Measurements from ENCODE around the gene SMG1.
"Not testable (repeated sequence)": the region's sequence is repeated elsewhere in the genome, so short reads cannot be mapped to it uniquely, and the experiment has no call there.

The SMG1 gene

DNA sequence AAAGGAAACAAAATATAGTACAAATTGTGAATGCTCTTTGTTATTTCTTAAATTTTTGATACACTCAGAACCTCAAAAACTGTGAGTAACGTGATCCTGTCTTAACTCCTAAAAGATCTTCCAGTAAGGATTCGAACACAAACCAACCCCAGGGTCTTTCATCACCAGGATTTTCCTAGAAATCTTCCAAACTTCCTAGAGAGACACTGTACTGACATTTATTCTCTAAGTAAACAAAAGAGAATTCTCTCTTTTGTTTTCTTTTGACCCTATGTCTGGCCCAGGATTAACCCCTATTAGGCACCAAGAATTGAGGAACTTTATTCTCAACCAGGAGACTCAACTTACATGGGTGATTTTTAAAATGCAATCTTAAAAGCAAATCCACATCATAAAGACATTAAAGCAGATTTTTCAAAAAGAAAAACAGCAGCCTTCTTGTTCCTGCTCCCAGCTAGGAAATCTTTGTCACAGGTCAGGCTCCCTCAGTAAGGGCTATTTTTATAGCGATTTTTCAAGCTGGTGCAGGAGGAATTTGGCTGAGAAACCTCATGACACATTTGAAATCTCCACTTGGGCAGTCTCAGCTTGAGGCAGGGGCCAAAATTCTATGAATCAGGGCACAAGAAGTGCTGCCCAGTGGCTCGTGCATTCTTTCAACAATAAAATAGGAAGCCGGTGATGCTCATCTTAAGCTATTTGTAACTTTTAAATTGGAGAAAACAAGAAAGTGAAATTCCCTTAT, 6.2 kb upstream of the SMG1 start:
- DNase-seq = no peak

GRCh38 chr16:18931756-18932155, 5.5 kb upstream of the SMG1 start:
- DNase-seq = no peak

GRCh38 chr16:18930095-18930494, 3.9 kb upstream of the SMG1 start:
- DNase-seq = not testable (repeated sequence)

DNA sequence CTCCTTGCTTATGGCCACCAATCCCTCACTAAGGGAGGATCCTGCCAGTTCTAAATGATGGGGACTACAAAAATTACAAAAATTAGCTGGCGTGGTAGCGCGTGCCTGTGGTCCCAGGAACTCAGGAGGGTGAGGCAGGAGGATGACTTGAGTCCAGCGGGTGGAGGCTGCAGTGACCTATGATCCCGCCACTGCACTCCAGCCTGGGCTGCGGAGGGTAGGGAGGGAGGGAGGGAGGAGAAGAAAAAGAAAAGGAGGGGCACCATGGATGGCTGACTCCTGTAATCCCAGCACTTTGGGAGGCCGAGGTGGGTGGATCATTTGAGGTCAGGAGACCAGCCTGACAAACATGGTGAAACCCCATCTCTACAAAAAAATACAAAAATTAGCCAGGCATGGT, 1.9 kb upstream of the SMG1 start:
- DNase-seq = not testable (repeated sequence)

DNA sequence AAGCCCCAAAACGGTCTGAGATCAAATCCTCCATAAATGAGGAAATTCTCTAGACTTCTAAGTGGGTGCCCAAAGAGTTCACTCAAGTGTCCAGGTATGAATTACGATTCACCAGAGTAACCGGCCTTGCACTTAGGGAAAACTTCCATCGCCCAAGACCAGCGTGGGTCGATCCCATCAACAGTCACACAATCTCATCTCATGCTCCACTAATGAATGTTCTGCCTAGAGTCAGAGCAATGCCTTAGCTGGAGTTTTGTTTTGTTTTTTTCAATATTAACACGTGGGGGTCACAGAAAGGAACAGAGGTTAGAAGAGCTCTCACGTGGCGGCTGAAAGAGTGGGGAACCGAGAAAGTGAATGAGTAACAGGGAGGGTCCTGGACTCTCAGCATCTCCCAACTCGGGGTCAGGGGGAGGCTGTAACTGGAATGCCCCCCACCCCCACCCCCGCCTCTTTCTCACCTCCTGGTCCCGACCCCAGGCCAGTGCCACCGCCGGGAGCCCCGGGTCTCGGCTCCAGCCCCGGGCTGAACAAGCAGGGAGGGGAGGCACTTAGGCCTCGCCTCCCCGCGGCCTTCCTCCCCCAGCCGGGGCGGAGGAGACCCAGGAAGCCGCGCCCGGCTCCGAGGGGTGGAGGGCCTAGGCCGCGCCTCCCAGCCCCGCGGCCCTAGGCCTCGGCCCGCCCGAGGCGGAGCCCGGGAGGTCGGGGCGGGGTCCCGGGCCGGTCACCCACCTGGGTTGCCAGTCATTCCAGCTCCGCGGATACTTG, 808 bp downstream of the SMG1 start:
- not testable (repeated sequence) for DNase-seq

GRCh38 chr16:18923935-18924334, 2.3 kb downstream of the SMG1 start:
- DNase-seq = not testable (repeated sequence)

GRCh38 chr16:18923124-18923523, 3.1 kb downstream of the SMG1 start:
- not testable (repeated sequence) for DNase-seq

GRCh38 chr16:18909585-18909984, 16.6 kb downstream of the SMG1 start:
- not testable (repeated sequence) for DNase-seq

- DNase-seq = not testable (repeated sequence)
Measured at GRCh38 chr16:18908716-18909115, 17.5 kb downstream of the SMG1 start.

DNA sequence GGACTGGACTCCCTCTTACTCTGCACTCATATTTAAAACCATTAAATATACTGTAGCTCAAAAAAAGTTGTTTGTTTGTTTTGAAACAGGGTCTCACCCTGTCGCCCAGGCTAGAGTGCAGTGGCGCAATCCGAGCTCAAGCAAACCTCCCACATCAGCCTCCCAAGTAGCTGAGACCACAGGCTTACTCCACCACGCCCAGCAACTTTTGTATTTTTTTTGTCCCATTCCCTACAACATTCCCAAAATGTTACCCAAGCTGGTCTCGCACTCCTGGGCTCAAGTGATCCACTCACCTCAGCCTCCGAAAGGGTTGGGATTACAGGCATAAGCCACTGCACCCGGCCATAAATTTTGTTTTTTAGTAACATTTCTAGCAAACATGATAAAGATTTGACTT, 23.4 kb downstream of the SMG1 start:
- DNase-seq = not testable (repeated sequence)

DNA sequence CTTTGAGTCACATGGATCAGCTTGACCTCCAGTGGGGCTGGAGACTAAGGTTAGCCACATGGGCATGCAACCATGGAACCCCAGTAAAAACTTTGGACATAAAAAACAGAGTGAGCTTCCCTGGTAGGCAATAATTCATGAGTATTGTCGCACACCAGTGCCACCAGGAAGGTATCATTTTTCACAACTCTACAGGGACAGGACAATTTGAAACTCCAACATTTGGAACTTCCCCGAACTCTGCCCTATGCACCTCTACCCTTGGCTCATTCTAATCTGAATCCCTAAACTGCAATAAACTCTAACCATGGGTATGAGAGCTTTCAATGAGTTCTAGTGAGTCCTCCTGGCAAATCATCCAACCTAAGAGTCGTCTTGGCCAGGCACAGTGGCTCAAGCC, 24.2 kb downstream of the SMG1 start:
- not testable (repeated sequence) for DNase-seq

- not testable (repeated sequence) for DNase-seq
Measured at GRCh38 chr16:18901194-18901593, 25.0 kb downstream of the SMG1 start.

- DNase-seq = not testable (repeated sequence)
Measured at GRCh38 chr16:18884456-18884855, 41.8 kb downstream of the SMG1 start.

GRCh38 chr16:18877734-18878133, 48.5 kb downstream of the SMG1 start:
- DNase-seq = not testable (repeated sequence)

GRCh38 chr16:18877259-18877658, 48.9 kb downstream of the SMG1 start:
- not testable (repeated sequence) for DNase-seq

DNA sequence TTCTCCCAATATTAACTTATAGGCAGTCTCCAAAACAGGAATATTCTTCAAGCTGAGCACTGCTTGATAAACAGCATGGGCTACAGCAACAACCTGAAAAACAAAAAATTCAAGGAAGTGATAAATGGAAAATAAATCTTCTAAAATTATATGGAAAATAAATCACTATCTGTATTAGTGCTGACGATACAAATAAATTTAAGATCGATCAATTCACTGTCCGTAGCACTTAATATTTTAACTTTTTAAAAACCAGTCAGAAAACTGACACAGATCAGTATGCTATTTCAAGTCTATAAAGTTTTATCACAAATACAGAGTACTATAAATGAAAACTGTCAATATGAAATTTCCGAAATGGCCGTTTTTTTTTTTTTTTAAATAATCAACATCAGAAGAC, 49.9 kb downstream of the SMG1 start:
- DNase-seq = not testable (repeated sequence)

DNA sequence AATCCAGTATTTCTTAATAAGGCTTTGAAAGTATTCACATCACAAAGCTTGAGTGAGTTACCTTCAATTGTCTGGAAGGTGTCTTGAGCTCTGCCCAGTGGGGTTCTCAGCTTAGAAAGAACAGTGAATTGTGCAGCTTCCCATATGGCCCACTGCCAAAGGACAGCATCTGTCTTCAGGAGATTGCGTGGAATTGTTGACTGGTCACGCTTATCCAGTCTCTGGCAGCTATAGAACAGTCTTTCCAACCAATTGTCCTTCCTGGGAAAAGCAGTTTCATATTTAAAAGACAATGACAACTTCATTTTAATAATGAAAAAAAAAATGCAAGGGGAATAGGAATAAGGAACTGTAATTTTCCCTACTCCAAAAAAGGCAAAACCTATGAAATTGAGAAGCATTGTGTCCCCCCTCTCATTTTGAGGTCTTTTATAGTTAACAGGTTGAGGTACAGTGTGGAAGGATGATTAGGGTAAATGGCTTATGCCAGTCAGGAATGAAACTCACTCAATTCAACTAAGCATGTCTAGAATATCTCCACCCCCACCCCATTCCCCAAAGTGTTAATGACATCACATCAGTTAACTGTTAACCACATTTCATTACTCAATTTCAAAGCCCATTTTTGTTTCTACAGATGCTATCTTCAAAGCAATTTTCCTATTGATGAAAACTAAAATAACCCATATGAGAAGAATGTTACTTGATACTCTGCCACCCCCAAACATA, 57.0 kb downstream of the SMG1 start:
- DNase-seq = not testable (repeated sequence)

DNA sequence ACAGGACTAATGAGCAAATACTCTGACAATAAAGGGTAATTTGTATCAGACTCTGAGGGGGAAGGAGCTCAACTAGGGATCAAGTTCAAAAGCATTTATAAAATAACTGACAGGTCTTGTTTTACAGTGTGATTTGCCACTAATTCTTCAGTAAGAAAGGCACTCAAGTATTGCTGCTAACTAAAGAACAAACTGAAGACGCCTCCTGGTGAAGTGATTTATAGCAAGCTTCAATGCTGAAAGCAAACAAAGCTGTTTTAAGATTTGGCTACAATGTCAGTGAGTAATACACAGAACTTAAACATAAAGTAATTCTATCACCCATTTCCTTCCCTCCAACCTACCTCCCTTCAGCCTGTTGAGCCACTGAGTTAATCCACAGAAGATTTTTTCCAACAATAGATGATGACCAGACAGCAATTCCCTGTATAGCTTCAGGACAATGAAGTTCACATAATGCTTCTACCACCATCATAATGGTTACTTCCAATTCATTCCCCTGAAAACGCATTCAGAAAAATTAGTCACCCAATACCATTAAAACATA, 59.9 kb downstream of the SMG1 start:
- DNase-seq = not testable (repeated sequence)

GRCh38 chr16:18862891-18863290, 63.3 kb downstream of the SMG1 start:
- not testable (repeated sequence) for DNase-seq

GRCh38 chr16:18855196-18855595, 71.0 kb downstream of the SMG1 start:
- no peak for DNase-seq

GRCh38 chr16:18853694-18854093, 72.5 kb downstream of the SMG1 start:
- no peak for DNase-seq

DNA sequence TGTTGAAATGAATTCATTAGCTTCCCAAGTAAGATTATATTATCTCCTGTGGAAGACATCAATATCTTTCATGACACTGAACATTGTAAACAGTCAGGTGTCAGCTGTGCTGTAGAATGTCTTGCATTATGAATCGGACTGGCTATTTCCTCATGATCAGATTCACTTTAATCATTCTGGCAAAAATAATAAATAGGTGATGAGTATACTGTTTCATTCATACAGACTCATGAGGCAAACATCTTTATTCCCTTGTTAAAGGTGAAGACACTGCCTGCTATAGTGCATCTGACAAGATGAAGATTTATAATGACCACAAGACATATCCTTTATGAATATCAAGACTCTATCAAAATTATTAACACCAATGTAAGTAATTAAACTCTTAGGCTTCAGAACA, 73.6 kb downstream of the SMG1 start:
- DNase-seq = no peak

DNA sequence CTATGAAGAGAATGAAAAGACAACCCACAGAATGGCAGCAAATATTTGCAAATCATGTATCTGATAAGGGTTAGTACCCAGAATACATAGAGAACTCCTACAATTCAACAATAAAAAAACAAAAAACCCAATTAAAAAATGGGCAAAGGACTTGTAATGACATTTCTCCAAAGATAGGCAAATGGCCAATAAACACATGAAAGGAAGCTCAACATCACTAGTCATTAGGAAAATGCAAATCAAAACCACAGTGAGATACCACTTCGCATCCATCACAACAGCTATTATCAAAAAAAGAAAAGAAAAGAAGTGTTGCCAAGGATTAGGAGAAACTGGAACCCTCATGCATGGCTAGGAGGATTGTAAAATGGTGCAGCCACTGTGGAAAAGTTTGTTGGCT, 79.8 kb downstream of the SMG1 start:
- DNase-seq = no peak

Data from NCI-H1930 (cell line).